Colonic mucosa (tissue), 4 donors: ENCODE results near the gene FAM168A. TPM values are rescaled to one million over a fixed set of nuclear protein-coding genes. Genes with fewer than 3 reads are reported as not detected.

Experiments used
- DNase-seq: peaks from one replicate; pipeline ENCODE4 v3.0.0-alpha.2; 2020
- H3K27ac ChIP-seq: fragments of 200-600 bp; one replicate; pipeline ENCODE4 v1.8.0; 2021
- H3K27me3 ChIP-seq: fragments of 200-600 bp; one replicate; pipeline ENCODE4 v1.8.0; 2021
- H3K36me3 ChIP-seq: fragments of 200-600 bp; one replicate; pipeline ENCODE4 v1.8.0; 2021
- H3K4me1 ChIP-seq: fragments of 200-600 bp; one replicate; pipeline ENCODE4 v1.8.0; 2021; ENCODE audit warnings: mild to moderate bottlenecking
- H3K4me3 ChIP-seq: fragments of 200-600 bp; one replicate; pipeline ENCODE4 v1.8.0; 2021
- H3K9ac ChIP-seq, 2 donors: one replicate each; pipeline ENCODE4 v1.7.0; 2013; ENCODE audit warnings: control low read depth in 2 of 2, low read depth in 2 of 2, low read length in 2 of 2
- H3K9me3 ChIP-seq: fragments of 200-600 bp; one replicate; pipeline ENCODE4 v1.8.0; 2021
- intact Hi-C: fragments of 100-400 bp; cut with DNase I; formaldehyde crosslinking; loops from one replicate; pipeline ENCODE4 v1.14.1; 2022
- total RNA-seq, 2 donors: library from RNA; stranded (reverse); fragmentation: NEBNext Ultra II Directional in 1 of 2; extraction: Animal tissue kit (Norgen Biotek cat#: 25700) in 1 of 2; gene quantifications; one replicate each; pipeline ENCODE4 v1.2.1, GENCODE V29; 2021
- TF ChIP-seq, protein P1 (sequence below): fragments of 200-600 bp; IDR thresholded peaks from one replicate; pipeline ENCODE4 v1.8.0; 2022; ENCODE audit warnings: antibody characterized with exemption, mild to moderate bottlenecking
- donor health status: healthy.
- donor health status: DM: no; HTN: no; CAD: no.
- donor health status: DM: no; HTN: no; CAD: no.

FAM168A gene
- total RNA-seq, 2 donors from 2014 or later: 16.9 to 21.6 TPM

DNA sequence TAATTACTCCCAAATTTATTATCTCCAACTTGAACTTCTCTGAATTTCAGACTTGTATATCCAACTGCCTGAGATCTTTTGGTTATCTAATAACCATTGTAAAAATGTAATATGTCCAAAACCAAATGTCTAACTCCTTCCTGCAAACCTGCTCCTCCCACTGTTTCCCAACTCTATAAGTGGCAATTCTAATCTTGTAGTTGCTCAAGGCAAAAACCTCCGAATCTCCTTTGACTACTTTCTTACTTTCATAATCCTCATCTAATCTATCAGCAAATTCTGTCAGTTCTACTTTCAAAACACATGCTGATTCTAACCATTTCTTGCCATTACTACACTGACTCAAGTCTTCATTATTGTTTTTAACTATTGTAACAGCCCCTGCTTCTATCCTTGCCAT lies 55.7 kb downstream of the FAM168A start:
- Histone ChIP-seq H3K27ac (no peak overlapping the region), H3K27me3 (no peaks in the 10 kb centered on the region), H3K9ac (no peak overlapping the region), H3K4me3 (no peak overlapping the region), H3K36me3 (no peaks in the 10 kb centered on the region), H3K9me3 (no peaks in the 10 kb centered on the region), H3K4me1 (peaks cover 4% of the 10 kb centered on the region)
- no peak for DNase-seq
- TF ChIP-seq, protein P1, sequence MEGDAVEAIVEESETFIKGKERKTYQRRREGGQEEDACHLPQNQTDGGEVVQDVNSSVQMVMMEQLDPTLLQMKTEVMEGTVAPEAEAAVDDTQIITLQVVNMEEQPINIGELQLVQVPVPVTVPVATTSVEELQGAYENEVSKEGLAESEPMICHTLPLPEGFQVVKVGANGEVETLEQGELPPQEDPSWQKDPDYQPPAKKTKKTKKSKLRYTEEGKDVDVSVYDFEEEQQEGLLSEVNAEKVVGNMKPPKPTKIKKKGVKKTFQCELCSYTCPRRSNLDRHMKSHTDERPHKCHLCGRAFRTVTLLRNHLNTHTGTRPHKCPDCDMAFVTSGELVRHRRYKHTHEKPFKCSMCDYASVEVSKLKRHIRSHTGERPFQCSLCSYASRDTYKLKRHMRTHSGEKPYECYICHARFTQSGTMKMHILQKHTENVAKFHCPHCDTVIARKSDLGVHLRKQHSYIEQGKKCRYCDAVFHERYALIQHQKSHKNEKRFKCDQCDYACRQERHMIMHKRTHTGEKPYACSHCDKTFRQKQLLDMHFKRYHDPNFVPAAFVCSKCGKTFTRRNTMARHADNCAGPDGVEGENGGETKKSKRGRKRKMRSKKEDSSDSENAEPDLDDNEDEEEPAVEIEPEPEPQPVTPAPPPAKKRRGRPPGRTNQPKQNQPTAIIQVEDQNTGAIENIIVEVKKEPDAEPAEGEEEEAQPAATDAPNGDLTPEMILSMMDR: no peak
- intact Hi-C loops: no loop called here

DNA sequence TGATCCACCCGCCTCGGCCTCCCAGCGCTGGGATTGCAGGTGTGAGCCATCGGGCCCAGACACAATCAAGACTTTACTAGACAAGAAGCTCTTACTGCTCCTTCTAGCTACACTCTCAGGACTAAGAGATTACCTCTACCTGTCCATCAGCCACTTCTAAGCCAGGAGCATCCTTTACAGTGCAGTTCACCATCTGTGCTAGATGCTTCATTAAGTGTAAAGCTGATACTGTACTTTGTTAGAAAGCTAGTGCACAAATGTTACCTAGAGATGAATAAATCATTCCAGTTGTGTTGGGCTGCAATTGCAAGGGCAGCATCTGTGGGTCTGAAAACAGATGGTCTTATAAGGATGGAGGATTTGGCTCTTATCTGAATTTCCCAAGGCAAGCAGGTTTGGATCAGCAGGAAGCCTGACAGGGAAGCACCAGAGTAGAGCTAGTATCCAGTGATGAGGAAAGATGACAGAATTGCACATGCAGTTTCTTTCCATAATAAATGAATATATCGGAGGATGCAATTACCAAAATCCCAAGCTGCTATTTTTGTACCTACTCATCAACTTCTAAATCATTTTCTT lies 58.3 kb downstream of the FAM168A start:
- Histone ChIP-seq H3K9me3 (no peaks in the 10 kb centered on the region), H3K27ac (no peak overlapping the region), H3K36me3 (no peaks in the 10 kb centered on the region), H3K27me3 (no peaks in the 10 kb centered on the region), H3K4me1 (peaks cover 4% of the 10 kb centered on the region), H3K9ac (no peak overlapping the region), H3K4me3 (no peak overlapping the region)
- no peak for DNase-seq
- intact Hi-C loops: no loop called here
- TF ChIP-seq, protein P1: no peak

DNA sequence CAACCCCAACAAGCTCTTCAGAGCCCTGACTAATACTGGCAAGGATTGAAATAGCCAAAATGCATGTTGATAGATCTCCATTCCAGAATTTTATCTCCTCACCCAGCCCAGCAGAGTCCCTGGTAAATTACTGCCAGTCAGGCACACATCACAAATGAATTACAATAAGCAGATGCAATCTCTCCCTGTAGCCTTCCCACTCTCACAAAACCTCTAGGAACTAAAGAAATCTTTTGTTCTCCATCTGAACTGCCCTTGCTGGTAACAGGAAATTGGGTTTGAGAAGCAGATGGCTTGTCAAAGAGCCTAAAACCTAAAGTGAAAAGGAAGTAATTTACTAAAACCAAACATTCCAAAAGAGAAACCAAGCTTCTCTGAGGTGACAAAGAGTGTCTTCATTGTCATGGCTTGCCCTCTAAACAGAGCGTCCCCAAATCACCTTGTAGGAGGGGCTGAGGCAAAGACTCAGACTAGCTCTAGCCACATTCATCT lies 59.5 kb downstream of the FAM168A start:
- Histone ChIP-seq H3K27ac (no peak overlapping the region), H3K9ac (no peak overlapping the region), H3K9me3 (no peaks in the 10 kb centered on the region), H3K4me1 (peaks cover 4% of the 10 kb centered on the region), H3K36me3 (no peaks in the 10 kb centered on the region), H3K4me3 (no peak overlapping the region), H3K27me3 (no peaks in the 10 kb centered on the region)
- intact Hi-C loops: no loop called here
- TF ChIP-seq, protein P1: no peak
- DNase-seq: no peak

DNA sequence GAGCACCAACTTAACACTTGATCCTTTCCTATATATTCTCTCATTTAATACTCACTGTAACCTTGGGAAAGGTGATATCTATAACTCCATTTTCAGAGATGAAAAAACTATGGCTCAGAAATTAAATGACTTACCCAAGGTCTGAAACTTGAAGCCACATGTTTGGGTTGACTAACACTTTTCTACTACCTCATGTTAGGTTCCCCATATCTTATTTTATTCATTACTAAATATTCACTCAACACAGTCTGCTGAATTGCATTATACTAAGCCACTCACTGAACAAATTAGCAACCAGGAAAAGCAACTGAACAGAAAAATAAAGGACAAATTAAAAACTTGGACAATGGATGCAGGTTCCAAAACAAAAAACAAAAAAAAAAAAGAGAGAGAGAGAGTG lies 59.9 kb downstream of the FAM168A start:
- intact Hi-C loops: no loop called here
- peaks cover 4% of the 10 kb centered on the region for H3K4me1 ChIP-seq
- H3K27ac ChIP-seq: no peak overlapping the region
- no peaks in the 10 kb centered on the region for H3K9me3 ChIP-seq
- TF ChIP-seq, protein P1: no peak
- H3K4me3 ChIP-seq: no peak overlapping the region
- no peaks in the 10 kb centered on the region for H3K36me3 ChIP-seq
- no peaks in the 10 kb centered on the region for H3K27me3 ChIP-seq
- no peak overlapping the region for H3K9ac ChIP-seq
- DNase-seq: no peak

DNA sequence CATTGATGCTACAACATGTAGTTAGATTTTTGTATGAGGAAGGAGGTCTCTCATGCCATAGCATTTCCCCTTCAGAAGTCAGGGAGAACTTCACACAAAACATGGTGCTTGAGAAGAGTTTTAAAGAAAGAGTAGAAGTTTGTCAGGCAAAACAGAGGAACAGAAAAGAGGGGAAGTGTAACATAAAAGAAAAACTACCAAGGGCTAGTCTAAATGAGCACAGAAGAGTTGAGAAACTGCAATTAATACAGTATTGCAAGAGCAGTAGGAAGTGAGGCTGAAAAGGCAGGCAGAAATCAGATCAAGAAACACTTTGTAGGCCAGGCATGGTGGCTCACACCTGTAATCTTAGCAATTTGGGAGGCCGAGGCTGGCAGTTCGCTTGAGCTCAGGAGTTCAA lies 61.0 kb downstream of the FAM168A start:
- H3K27me3 ChIP-seq: no peaks in the 10 kb centered on the region
- TF ChIP-seq, protein P1: no peak
- peaks cover 4% of the 10 kb centered on the region for H3K4me1 ChIP-seq
- no peaks in the 10 kb centered on the region for H3K9me3 ChIP-seq
- no peak overlapping the region for H3K27ac ChIP-seq
- no peaks in the 10 kb centered on the region for H3K36me3 ChIP-seq
- intact Hi-C loops: no loop called here
- no peak for DNase-seq
- no peak overlapping the region for H3K4me3 ChIP-seq
- H3K9ac ChIP-seq: no peak overlapping the region
